Liver (tissue), 9 donors: Measurements from ENCODE around the gene U2AF2. TPM values are rescaled to one million over a fixed set of nuclear protein-coding genes. Genes with fewer than 3 reads are reported as not detected.

Source experiments
- DNase-seq: peaks from one replicate; pipeline ENCODE4 v3.0.0-alpha.2; 2017; ENCODE audit warnings: low spot score
- H3K27ac ChIP-seq, 2 donors: one replicate each; pipeline ENCODE4 v1.7.0; 2013; ENCODE audit warnings: inconsistent platforms in 2 of 2, low read length in 2 of 2, control low read depth in 1 of 2, low read depth in 1 of 2, mild to moderate bottlenecking in 1 of 2
- H3K27me3 ChIP-seq, 4 donors: one replicate each; pipeline versions ENCODE4 v1.6.1 to v1.7.0; 2013; ENCODE audit warnings: low read length in 3 of 4, inconsistent platforms in 1 of 4, mild to moderate bottlenecking in 1 of 4, moderate library complexity in 1 of 4; ENCODE audit not compliant: control insufficient read depth in 4 of 4, insufficient read depth in 4 of 4
- H3K36me3 ChIP-seq, 4 donors: one replicate each; pipeline versions ENCODE4 v1.6.1 to v1.7.0; 2013; ENCODE audit warnings: low read length in 3 of 4, mild to moderate bottlenecking in 3 of 4, low read depth in 1 of 4, moderate library complexity in 1 of 4; ENCODE audit not compliant: control insufficient read depth in 4 of 4, insufficient read depth in 3 of 4
- H3K4me1 ChIP-seq, 4 donors: one replicate each; pipeline versions ENCODE4 v1.6.1 to v1.7.0; 2013; ENCODE audit warnings: low read length in 3 of 4, mild to moderate bottlenecking in 3 of 4, moderate library complexity in 1 of 4; ENCODE audit not compliant: control insufficient read depth in 4 of 4, insufficient read depth in 4 of 4
- H3K4me3 ChIP-seq, 3 donors: one replicate each; pipeline versions ENCODE4 v1.6.1 to v1.7.0; 2013; ENCODE audit warnings: low read length in 3 of 3, control low read depth in 1 of 3, low read depth in 1 of 3, mild to moderate bottlenecking in 1 of 3
- H3K9ac ChIP-seq, 2 donors: one replicate each; pipeline ENCODE4 v1.7.0; 2013; ENCODE audit warnings: low read length in 2 of 2, mild to moderate bottlenecking in 2 of 2, moderate library complexity in 2 of 2, control low read depth in 1 of 2, low read depth in 1 of 2
- H3K9me3 ChIP-seq, 4 donors: one replicate each; pipeline versions ENCODE4 v1.6.1 to v1.7.0; 2013; ENCODE audit warnings: low read length in 3 of 4; ENCODE audit not compliant: control insufficient read depth in 4 of 4
- ATF3 ChIP-seq: IDR thresholded peaks from 2 replicates; pipeline ENCODE4 v1.6.1; 2016; ENCODE audit warnings: antibody characterized with exemption
- CTCF ChIP-seq: fragments of 150-350 bp; IDR thresholded peaks from 2 replicates; pipeline ENCODE4 v1.5.1; 2017; ENCODE audit warnings: improper control_type of control experiment, low read depth, low read length; ENCODE audit not compliant: missing input control
- EGR1 ChIP-seq, 2 donors: IDR thresholded peaks; 2 replicates each; pipeline ENCODE4 v1.6.1; 2016 to 2018; ENCODE audit warnings: antibody characterized with exemption in 2 of 2, low read depth in 2 of 2
- FOXA1 ChIP-seq: IDR thresholded peaks from 2 replicates; pipeline ENCODE4 v1.6.1; 2016; ENCODE audit warnings: antibody characterized with exemption
- FOXA2 ChIP-seq: IDR thresholded peaks from 2 replicates; pipeline ENCODE4 v1.6.1; 2016; ENCODE audit warnings: antibody characterized with exemption
- GABPA ChIP-seq, 2 donors: IDR thresholded peaks in 1 of 2; conservative IDR thresholded peaks in 1 of 2; 2 replicates each; pipeline ENCODE4 v1.6.1; 2016; ENCODE audit warnings: antibody characterized with exemption in 2 of 2, mild to moderate bottlenecking in 1 of 2, moderate library complexity in 1 of 2
- HNF4A ChIP-seq, 2 donors: conservative IDR thresholded peaks; 2 replicates each; pipeline ENCODE4 v1.6.1; 2016; ENCODE audit warnings: antibody characterized with exemption in 2 of 2, mild to moderate bottlenecking in 2 of 2
- HNF4G ChIP-seq: IDR thresholded peaks from 2 replicates; pipeline ENCODE4 v1.6.1; 2016; ENCODE audit warnings: antibody characterized with exemption
- JUND ChIP-seq, 2 donors: IDR thresholded peaks; 2 replicates each; pipeline ENCODE4 v1.6.1; 2016; ENCODE audit warnings: antibody characterized with exemption in 2 of 2
- NR2F2 ChIP-seq: IDR thresholded peaks from 2 replicates; pipeline ENCODE4 v1.6.1; 2016; ENCODE audit warnings: antibody characterized with exemption
- RAD21 ChIP-seq, 2 donors: IDR thresholded peaks; 2 replicates each; pipeline ENCODE4 v1.6.1; 2016; ENCODE audit warnings: antibody characterized with exemption in 2 of 2, mild to moderate bottlenecking in 2 of 2
- REST ChIP-seq: IDR thresholded peaks from 2 replicates; pipeline ENCODE4 v1.6.1; 2016; ENCODE audit warnings: antibody characterized with exemption, mild to moderate bottlenecking
- RXRA ChIP-seq, 2 donors: IDR thresholded peaks; 2 replicates each; pipeline ENCODE4 v1.6.1; 2017 to 2018; ENCODE audit warnings: antibody characterized with exemption in 2 of 2, mild to moderate bottlenecking in 1 of 2
- TAF1 ChIP-seq: conservative IDR thresholded peaks from 2 replicates; pipeline ENCODE4 v1.6.1; 2016; ENCODE audit warnings: antibody characterized with exemption, mild to moderate bottlenecking
- WGBS: extraction: QIAGEN DNeasy Blood & Tissue Kit; methylation state at CpG from one replicate; pipeline ENCODE4 v1.1.7; 2013; 5-methylcytosine and 5-hydroxymethylcytosine counted together
- polyA plus RNA-seq, 2 donors: library from polyadenylated mRNA; stranded (reverse) in 1 of 2; unstranded in 1 of 2; fragments of 200-250 nt in 1 of 2; fragments of >200 nt in 1 of 2; fragmentation: Nextera tagmentation in 1 of 2; extraction: Ambion mirVana in 1 of 2; gene quantifications; one replicate each; pipeline versions ENCODE4 v1.2.1 to v1.2.3, GENCODE V29; 2013 to 2015
- total RNA-seq, 2 donors: library from RNA; depleted of rRNA; stranded (reverse); fragments of >200 nt; gene quantifications; one replicate each; pipeline ENCODE4 v1.2.3, GENCODE V29; 2014
- TF ChIP-seq, protein P1 (sequence below): IDR thresholded peaks from 2 replicates; pipeline ENCODE4 v1.6.1; 2016; ENCODE audit warnings: antibody characterized with exemption
- donor health status: healthy.
- donor health status: healthy.
- donor health status: healthy.
- donor health status: healthy.
- donor health status: healthy.

U2AF2 gene
- total and polyA plus RNA-seq, 4 donors = 8.6 to 66.6 (median 51.2) TPM

DNA sequence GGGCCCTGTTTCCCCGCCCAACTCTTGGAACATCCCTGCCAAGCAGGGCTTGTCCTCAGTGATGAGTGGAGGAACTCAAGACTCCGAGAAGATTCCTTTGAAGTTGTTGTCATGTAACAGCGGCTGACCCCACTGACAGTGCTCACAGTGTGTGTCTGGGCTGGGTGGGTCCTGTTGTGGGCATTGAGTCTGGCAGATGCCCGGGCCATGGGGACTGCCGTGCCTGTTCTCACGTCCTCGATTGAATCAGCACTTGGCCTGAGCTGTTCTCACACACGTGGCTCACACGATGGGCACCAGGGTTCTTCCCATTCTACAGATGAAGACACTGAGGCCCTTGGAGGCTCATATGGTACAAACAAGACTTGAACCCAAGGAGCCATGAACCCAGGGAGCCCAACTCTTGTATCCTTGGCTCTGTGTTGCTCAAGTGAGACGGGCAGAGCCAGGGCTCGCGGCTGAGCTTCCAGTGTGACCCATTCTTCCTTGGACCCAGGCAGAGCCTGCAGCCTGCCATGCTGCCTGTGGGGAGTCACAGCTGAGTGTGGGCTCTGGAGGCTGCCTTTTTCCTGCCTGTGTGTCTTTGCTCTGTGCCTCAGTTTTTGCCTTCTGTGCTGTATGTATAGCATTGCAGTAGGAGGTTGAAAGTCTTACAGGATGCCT is 11.6 kb downstream of the U2AF2 start:
- no peak for DNase-seq
- H3K4me1 ChIP-seq = peaks cover 0 to 10% (median 0%) of the 10 kb centered on the region in 4 donors

DNA sequence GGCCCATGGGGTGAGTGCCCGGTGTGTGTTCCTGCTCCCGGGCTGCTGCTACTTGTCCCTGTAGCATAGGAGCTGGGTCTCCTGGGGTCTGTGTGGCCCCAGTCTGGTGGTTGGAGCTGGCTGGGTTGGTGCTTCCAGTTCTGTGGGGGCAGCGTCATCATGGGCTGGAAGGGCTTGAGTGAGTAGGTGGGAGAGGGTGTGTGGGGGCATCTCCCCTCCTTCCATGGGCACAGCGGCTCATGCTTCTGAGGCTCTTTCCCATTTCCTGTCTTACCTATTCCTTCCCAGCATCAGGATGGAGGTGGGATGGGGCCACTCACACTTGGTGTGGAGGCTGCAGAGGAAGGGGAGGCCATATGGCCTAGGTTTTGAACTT is 12.2 kb downstream of the U2AF2 start:
- no peak overlapping the region for H3K9ac ChIP-seq
- no peaks in the 10 kb centered on the region for H3K27me3 ChIP-seq
- H3K4me3 ChIP-seq = no peak overlapping the region
- no peaks in the 10 kb centered on the region for H3K9me3 ChIP-seq
- WGBS = 99% methylated on average over 4 of the region's 4 CpGs
- peaks cover 0 to 12% (median 0%) of the 10 kb centered on the region in 4 donors for H3K4me1 ChIP-seq
- H3K27ac ChIP-seq = no peak overlapping the region
- peaks cover 27 to 75% (median 62%) of the 10 kb centered on the region in 4 donors for H3K36me3 ChIP-seq
- DNase-seq = no peak
- no peak for TF ChIP-seq NR2F2
- TF ChIP-seq EGR1 (IDR thresholded peaks at IDR 0.05; ENCODE audit: low read depth in 2 of 2) = no peak
- TF ChIP-seq TAF1 = no peak
- TF ChIP-seq CTCF = no peak
- no peak for TF ChIP-seq RXRA (IDR thresholded peaks at IDR 0.05)
- no peak for TF ChIP-seq REST
- TF ChIP-seq, protein P1, sequence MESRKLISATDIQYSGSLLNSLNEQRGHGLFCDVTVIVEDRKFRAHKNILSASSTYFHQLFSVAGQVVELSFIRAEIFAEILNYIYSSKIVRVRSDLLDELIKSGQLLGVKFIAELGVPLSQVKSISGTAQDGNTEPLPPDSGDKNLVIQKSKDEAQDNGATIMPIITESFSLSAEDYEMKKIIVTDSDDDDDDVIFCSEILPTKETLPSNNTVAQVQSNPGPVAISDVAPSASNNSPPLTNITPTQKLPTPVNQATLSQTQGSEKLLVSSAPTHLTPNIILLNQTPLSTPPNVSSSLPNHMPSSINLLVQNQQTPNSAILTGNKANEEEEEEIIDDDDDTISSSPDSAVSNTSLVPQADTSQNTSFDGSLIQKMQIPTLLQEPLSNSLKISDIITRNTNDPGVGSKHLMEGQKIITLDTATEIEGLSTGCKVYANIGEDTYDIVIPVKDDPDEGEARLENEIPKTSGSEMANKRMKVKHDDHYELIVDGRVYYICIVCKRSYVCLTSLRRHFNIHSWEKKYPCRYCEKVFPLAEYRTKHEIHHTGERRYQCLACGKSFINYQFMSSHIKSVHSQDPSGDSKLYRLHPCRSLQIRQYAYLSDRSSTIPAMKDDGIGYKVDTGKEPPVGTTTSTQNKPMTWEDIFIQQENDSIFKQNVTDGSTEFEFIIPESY = no peak
- no peak for TF ChIP-seq GABPA (IDR thresholded peaks at IDR 0.05 in 1 of 2, conservative IDR thresholded peaks at IDR 0.05 in 1 of 2)
- no peak for TF ChIP-seq HNF4A (conservative IDR thresholded peaks at IDR 0.05)
- TF ChIP-seq FOXA2 = no peak
- no peak for TF ChIP-seq FOXA1
- no peak for TF ChIP-seq ATF3
- TF ChIP-seq JUND (IDR thresholded peaks at IDR 0.05) = no peak

More for the DNA sequence above, 11.6 kb downstream of the U2AF2 start:
- Histone ChIP-seq H3K9me3 (no peaks in the 10 kb centered on the region), H3K4me3 (no peak overlapping the region), H3K9ac (no peak overlapping the region), H3K36me3 (peaks cover 30 to 80% (median 67%) of the 10 kb centered on the region in 4 donors), H3K27ac (no peak overlapping the region), H3K27me3 (no peaks in the 10 kb centered on the region)
- WGBS = 92% methylated on average over 12 of the region's 12 CpGs
- no peak for TF ChIP-seq RAD21 (IDR thresholded peaks at IDR 0.05)
- TF ChIP-seq HNF4G = no peak
- TF ChIP-seq CTCF = no peak
- no peak for TF ChIP-seq FOXA2
- no peak for TF ChIP-seq EGR1 (IDR thresholded peaks at IDR 0.05; ENCODE audit: low read depth in 2 of 2)
- no peak for TF ChIP-seq GABPA (IDR thresholded peaks at IDR 0.05 in 1 of 2, conservative IDR thresholded peaks at IDR 0.05 in 1 of 2)
- TF ChIP-seq, protein P1 = no peak
